ENCODE data around the gene MRPL58.

GRCh38 chr17:75006653-75007052 lies 5.8 kb upstream of the MRPL58 start:
- TF ChIP-seq CTCF (conservative IDR thresholded peaks at IDR 0.05; ENCODE audit: low read depth in 2 of 2): peak in 1 of 2 experiments; percentile 19; a peak in 1 of 4 replicates
- TF ChIP-seq REST (IDR thresholded peaks at IDR 0.05; ENCODE audit: unreplicated experiment): no peak
- no peak for TF ChIP-seq CREB1 (CRISPR knock-in tag; IDR thresholded peaks at IDR 0.05; ENCODE audit: low read depth)
- TF ChIP-seq POLR2AphosphoS5 (IDR thresholded peaks at IDR 0.05; ENCODE audit: low read depth): no peak
- no peak for TF ChIP-seq STAT1 (IDR thresholded peaks at IDR 0.05; ENCODE audit: unreplicated experiment)
- TF ChIP-seq EZH2 (IDR thresholded peaks at IDR 0.05; ENCODE audit: low read depth, unreplicated experiment): no peak
- TF ChIP-seq JUNB (IDR thresholded peaks at IDR 0.05; ENCODE audit: unreplicated experiment): no peak
- TF ChIP-seq EZH2phosphoT487 (IDR thresholded peaks at IDR 0.05; ENCODE audit: unreplicated experiment): no peak
- TF ChIP-seq ZNF331 (CRISPR knock-in tag; IDR thresholded peaks at IDR 0.05; ENCODE audit: low read depth): no peak
- TF ChIP-seq ZNF114 (CRISPR knock-in tag; IDR thresholded peaks at IDR 0.05): no peak
- TF ChIP-seq ETS1 (IDR thresholded peaks at IDR 0.05): no peak
- TF ChIP-seq NANOG (IDR thresholded peaks at IDR 0.05; ENCODE audit: borderline replicate concordance): no peak
